Forelimb muscle (tissue), 1 donor: ENCODE data around the gene ARRDC4. TPM values are rescaled to one million over a fixed set of nuclear protein-coding genes. Genes with fewer than 3 reads are reported as not detected.
"Not testable (repeated sequence)": the region's sequence is repeated elsewhere in the genome, so short reads cannot be mapped to it uniquely, and the experiment has no call there.

ENCODE experiments used
- DNase-seq: peaks from one replicate; pipeline ENCODE4 v3.0.0-alpha.2; 2013; ENCODE audit warnings: low read depth
- polyA plus RNA-seq: library from polyadenylated mRNA; unstranded; fragments of 120-200 nt; gene quantifications from one replicate; pipeline ENCODE4 v1.2.1, GENCODE V29; 2013; ENCODE audit not compliant: insufficient read length

ARRDC4 gene
- polyA plus RNA-seq, 1 donor = 16.2 TPM

- no peak for DNase-seq
Observed at GRCh38 chr15:97966924-97967620, 6.6 kb downstream of the ARRDC4 start.

- no peak for DNase-seq
Observed at GRCh38 chr15:97967881-97968280, 7.4 kb downstream of the ARRDC4 start.

DNA sequence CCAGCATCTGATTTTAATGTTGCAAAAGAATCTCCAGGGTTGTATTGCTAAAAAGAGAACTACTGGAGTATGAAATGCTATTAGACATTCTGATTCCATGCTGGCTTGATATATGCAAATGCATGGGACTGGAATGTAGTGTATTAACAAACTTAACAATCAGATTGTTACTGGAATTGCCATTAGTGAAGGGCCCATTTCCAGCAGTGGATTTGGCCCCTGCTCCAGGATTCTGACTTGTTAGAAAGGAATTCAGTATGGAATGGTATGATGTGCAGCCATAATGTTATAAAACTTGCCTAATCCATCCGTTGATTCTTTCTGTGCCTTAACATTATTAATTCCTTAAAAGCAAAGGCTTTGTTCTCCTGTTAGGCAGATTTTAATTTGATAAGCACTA, 7.9 kb downstream of the ARRDC4 start:
- no peak for DNase-seq

GRCh38 chr15:97972366-97972765, 11.9 kb downstream of the ARRDC4 start:
- no peak for DNase-seq

DNA sequence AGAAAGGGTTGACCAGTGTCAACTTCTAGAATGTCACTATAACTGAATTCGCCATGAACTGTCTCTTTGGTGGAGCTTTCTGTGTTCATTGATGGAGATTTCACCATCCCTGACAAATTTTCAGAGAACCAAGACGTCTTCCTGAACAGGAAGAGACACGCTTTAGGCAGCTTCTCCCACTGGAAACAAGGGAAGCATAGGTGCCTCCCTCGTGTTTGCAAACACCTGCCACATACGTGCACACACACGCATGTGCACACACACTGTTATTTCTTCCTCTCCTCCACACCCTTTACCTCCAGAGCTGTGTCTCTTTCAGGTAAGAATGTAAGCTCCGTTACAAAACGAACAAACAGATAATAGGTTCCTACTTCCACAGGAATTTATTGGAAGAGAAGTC, 15.6 kb downstream of the ARRDC4 start:
- DNase-seq = no peak

DNA sequence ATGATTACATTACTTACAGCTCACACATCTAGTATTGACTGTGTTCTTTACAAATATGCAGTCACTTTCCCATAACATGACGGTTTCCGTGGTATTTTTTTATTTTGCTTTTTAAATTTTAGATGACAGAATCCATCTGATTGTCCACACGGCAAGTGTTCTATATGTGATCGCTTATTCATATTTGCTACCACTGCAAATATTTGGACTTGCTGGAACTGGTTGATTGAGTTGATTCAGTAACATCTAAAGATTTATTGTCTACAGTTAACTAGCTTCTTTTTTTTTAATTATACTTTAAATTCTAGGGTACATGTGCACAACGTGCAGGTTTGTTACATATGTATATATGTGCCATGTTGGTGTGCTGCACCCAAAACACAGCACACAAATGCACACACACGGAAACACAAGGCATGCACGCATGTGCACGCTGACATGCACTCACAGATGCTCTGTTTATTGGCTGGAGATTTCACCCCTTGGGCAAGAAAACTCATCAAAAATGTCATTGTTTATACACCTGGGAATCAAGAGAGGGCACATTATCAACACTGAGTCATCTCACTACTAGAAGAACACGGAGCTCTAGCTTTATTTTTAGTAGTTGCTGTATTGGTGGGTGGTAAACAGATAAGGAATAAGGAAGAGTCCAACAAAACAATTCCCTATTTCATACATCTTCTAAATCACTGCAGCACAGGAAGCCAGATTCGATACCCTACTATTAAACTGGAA, 16.4 kb downstream of the ARRDC4 start:
- DNase-seq = no peak

DNA sequence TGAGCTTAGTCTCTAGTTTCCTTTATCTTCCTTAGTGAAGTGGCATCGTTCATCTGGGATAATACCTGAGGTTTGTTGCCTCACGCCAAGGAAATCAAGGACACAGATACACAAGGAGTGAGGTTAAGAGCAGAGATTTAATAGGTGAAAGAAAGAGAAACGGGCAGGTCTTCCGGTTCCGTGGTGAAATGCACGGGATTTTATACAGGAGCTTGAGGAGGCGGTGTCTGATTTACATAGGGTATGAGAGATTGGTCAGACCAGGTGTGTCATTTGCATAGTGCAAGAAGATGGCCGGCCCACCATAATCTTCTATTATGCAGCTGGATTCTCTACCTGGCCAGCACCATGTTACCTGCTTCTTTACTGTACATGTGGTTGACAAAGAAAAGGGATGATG, 17.2 kb downstream of the ARRDC4 start:
- DNase-seq = no peak

DNA sequence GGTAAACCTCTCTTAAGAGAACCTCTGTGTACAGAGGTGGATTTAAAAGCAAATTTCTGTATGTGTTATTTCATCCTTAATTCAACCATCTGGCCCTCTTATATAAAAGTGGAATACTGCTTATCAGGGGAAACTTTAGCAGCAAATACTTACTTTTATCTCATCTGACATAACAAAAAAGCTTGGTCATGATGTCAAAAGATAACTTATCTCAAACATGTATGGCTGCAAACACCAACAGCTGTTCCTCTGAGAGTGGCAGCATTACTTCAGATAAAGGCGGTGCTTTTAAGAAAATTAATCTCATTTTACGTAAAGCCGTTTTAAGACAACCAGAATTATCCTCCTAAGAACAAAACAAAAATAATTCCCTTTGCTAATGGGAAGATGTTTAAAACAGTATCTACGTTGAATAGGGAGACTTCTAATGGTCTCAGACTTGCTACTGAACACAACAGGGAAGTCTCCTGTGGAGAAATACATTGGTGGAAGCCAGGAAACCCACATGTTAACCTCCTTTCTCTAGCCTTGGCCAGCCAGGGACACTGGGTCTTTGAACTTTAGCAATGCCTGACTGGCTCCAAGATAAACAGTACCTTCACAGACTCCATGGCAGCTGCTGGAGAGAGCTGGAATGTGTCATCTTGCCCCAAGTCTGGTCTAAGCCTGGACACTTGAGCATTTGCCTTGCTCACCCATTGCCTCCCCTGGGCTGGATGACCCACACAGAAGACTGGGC, 18.1 kb downstream of the ARRDC4 start:
- no peak for DNase-seq

DNA sequence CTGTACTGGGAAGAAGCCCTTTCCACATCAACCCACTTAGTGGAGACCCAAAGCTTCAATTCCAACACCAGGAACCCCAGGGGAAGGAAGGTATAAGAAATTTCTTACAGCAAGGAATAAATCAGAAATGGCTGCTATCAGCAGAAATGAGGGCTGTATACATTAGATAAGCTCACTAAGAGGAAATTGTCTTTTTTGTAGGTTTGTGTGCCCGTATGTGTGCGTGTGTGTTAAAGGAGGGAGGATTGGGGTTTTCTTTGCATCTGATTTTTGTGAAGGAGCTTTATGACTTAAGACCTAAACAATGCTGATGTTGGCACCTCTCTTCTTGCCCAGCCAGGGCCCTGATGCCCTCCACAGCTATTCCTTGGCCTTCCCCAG, 18.6 kb downstream of the ARRDC4 start:
- DNase-seq = no peak

GRCh38 chr15:97981058-97981457, 20.6 kb downstream of the ARRDC4 start:
- no peak for DNase-seq

GRCh38 chr15:97981758-97982157, 21.3 kb downstream of the ARRDC4 start:
- no peak for DNase-seq

DNA sequence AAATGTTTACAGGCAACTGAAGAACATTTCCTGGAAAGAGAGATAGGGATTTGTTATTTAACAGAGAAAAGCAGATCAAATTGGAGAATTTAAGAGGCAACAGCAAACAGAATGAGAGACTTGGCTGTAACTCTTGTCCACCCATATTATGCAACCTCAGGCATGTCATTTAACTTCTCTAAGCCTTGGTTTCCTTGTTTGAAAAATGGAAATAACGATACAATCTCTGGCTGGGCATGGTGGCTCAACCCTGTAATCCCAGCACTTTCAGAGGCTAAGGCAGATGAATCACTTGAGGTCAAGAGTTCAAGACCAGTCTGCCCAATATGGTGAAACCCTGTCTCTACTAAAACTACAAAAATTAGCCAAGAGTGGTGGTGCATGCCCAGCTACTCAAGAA, 23.7 kb downstream of the ARRDC4 start:
- DNase-seq = no peak

DNA sequence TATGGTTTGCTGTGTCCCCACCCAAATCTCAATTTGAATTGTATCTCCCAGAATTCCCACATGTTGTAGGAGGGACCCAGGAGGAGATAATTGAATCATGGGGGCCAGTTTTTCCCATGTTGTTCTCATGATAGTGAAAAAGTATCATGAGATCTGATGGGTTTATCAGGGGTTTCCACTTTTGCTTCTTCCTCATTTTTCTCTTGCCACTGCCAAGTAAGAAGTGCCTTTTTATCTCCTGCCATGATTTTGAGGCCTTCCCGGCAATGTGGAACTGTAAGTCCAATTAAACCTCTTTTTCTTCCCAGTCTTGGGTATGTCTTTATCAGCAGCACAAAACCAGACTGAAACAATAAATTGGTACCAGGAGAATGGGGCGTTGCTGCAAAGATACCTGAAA, 25.5 kb downstream of the ARRDC4 start:
- not testable (repeated sequence) for DNase-seq

- DNase-seq = no peak
Observed at GRCh38 chr15:97986781-97987180, 26.3 kb downstream of the ARRDC4 start.

DNA sequence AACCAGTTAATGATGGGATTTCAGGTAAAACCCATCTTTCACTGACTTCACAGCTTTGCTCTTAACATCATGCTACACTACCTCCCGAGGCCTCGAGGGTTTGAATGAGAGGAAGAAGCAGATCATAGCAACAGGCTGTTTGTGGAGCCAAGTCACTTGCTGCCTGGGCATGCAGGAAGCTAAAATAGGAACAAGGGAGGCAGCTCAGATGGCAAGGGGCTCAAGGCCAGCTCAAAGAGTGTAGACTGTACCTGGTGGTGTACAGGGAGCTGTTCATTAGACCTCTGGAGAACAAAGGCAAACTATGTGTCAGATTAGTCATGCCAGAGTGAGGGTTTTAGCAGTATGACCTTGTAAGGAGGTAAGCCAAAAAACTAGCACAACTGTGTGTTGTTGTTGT, 28.8 kb downstream of the ARRDC4 start:
- no peak for DNase-seq

GRCh38 chr15:97991972-97992541, 31.6 kb downstream of the ARRDC4 start:
- no peak for DNase-seq

- no peak for DNase-seq
Observed at GRCh38 chr15:97992823-97993222, 32.3 kb downstream of the ARRDC4 start.

- DNase-seq = no peak
Observed at GRCh38 chr15:97993310-97993738, 32.8 kb downstream of the ARRDC4 start.

DNA sequence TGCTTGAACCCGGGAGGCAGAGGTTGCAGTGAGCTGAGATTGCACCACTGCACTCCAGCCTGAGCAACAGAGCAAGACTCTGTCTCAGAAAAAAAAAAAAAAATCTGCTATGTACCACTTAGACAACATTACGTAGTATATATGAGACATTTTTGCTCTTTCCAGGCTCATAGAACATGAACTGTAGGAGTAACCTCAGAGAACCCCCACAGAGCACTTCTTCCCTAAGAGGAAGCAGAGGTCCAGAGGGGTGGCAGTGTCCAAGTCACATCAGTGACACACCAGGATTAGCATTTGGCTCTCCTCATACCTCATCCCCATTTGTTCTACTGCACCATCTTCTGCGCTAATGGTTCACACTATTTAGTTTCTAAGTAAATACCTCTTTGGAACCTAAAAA, 33.7 kb downstream of the ARRDC4 start:
- no peak for DNase-seq

DNA sequence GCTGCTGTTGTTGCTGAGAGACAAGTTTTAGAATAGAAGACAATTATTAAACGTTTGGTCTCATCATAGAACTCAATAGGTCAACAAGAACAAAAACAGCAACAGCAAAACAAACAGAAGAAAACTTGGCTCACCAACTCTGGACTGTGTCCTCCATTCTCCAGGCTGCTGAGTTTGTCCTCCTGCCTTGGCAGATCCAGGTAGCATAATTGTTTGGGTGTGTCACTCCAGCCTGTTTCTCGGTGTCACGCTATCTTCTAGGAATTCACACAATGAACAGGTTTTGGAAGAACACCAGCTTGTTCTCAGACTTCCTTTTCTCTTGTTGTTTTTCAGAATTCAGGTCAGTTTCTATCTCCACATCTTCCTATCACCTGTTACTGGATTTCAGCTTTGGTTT, 34.7 kb downstream of the ARRDC4 start:
- DNase-seq = no peak

- DNase-seq = no peak
Observed at GRCh38 chr15:97995881-97996603, 35.5 kb downstream of the ARRDC4 start.
